NOMO-1 treated with dmso at 0.1 percent for 144 hours (cell line): ENCODE results near the gene HECW1.
"Not testable (repeated sequence)": the region's sequence is repeated elsewhere in the genome, so short reads cannot be mapped to it uniquely, and the experiment has no call there.

Experiments
- DNase-seq: peaks from one replicate; lab custom pipeline; 2025; ENCODE audit not compliant: unreplicated experiment; lab: John Stamatoyannopoulos, UW

Gene HECW1

GRCh38 chr7:43460733-43461348 lies 348.4 kb downstream of the HECW1 start:
- DNase-seq = no peak

GRCh38 chr7:43461349-43462024 lies 349.0 kb downstream of the HECW1 start:
- DNase-seq = no peak

GRCh38 chr7:43462836-43463235 lies 350.4 kb downstream of the HECW1 start:
- no peak for DNase-seq

- no peak for DNase-seq
Measured at GRCh38 chr7:43463401-43463980, 351.0 kb downstream of the HECW1 start.

- DNase-seq = peak; percentile 3
Measured at GRCh38 chr7:43465581-43466554, 353.4 kb downstream of the HECW1 start.

- DNase-seq = no peak
Measured at GRCh38 chr7:43467406-43467805, 355.0 kb downstream of the HECW1 start.

- no peak for DNase-seq
Measured at GRCh38 chr7:43467846-43468245, 355.4 kb downstream of the HECW1 start.

GRCh38 chr7:43469051-43469450 lies 356.6 kb downstream of the HECW1 start:
- no peak for DNase-seq

- DNase-seq = no peak
Measured at GRCh38 chr7:43470110-43470509, 357.7 kb downstream of the HECW1 start.

GRCh38 chr7:43475983-43476382 lies 363.5 kb downstream of the HECW1 start:
- no peak for DNase-seq

- no peak for DNase-seq
Measured at GRCh38 chr7:43476896-43477295, 364.4 kb downstream of the HECW1 start.

- DNase-seq = no peak
Measured at GRCh38 chr7:43479042-43479441, 366.6 kb downstream of the HECW1 start.

GRCh38 chr7:43479543-43479942 lies 367.1 kb downstream of the HECW1 start:
- no peak for DNase-seq

GRCh38 chr7:43480581-43480980 lies 368.1 kb downstream of the HECW1 start:
- DNase-seq = no peak

GRCh38 chr7:43481902-43482678 lies 369.6 kb downstream of the HECW1 start:
- no peak for DNase-seq

- DNase-seq = no peak
Measured at GRCh38 chr7:43482679-43483252, 370.3 kb downstream of the HECW1 start.

- DNase-seq = no peak
Measured at GRCh38 chr7:43484678-43485395, 372.4 kb downstream of the HECW1 start.

- DNase-seq = no peak
Measured at GRCh38 chr7:43485580-43485979, 373.1 kb downstream of the HECW1 start.

GRCh38 chr7:43486008-43486407 lies 373.6 kb downstream of the HECW1 start:
- DNase-seq = not testable (repeated sequence)

GRCh38 chr7:43486634-43487033 lies 374.2 kb downstream of the HECW1 start:
- DNase-seq = no peak
